Activated naive CD4-positive, alpha-beta T cell treated with Interleukin-2 at 50 U/mL for 16 hours (primary cell): ENCODE data around the gene DERL3.

Experiments
- DNase-seq: peaks from one replicate; pipeline ENCODE4 v3.0.0-alpha.2; 2020

Gene DERL3

GRCh38 chr22:23831261-23831660 lies 7.5 kb downstream of the DERL3 start:
- DNase-seq, result no peak

GRCh38 chr22:23829845-23830372 lies 8.9 kb downstream of the DERL3 start:
- no peak for DNase-seq

DNA sequence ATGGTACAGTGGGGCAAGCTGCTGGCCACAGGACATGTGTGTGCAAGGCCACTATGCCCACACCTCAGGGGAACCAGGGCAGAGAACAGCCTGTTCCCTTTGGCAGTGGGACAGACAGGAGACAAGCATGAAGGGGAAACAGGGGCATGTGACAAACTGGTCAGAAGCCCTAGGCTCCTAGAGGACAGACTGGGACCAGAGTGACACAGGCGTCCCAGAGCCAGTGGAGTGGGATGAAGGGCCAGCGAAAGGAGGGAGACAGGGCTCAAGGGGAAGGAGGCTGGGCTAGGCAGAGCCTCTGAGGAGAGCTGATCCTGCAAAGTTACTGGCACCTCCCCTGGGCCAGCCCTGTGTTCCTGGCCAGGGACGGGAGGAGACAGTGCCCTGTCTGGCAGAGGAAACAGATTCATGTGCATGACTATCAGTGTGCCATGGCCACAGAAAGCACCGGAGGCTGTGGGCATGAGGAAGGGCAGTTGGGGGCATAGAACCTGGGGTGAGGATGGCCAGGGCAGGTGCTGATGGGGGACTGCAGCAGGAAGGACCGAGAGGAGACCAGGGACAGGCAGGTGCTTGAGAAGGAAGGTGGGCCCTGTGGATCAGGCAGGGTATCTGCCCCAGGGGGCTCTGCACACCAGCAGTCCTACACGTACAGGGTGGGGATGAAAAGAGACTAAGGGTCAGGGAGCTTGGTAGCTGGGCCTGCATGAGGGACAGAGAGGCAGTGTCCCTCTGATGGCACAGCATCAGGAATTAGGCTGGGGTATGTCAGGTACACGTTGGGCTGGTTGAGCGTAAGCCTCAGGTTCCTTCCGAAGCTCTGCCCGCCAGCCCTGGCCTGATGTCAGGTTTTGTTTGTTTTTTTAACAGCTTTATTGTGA lies 9.8 kb downstream of the DERL3 start:
- DNase-seq, result no peak

DNA sequence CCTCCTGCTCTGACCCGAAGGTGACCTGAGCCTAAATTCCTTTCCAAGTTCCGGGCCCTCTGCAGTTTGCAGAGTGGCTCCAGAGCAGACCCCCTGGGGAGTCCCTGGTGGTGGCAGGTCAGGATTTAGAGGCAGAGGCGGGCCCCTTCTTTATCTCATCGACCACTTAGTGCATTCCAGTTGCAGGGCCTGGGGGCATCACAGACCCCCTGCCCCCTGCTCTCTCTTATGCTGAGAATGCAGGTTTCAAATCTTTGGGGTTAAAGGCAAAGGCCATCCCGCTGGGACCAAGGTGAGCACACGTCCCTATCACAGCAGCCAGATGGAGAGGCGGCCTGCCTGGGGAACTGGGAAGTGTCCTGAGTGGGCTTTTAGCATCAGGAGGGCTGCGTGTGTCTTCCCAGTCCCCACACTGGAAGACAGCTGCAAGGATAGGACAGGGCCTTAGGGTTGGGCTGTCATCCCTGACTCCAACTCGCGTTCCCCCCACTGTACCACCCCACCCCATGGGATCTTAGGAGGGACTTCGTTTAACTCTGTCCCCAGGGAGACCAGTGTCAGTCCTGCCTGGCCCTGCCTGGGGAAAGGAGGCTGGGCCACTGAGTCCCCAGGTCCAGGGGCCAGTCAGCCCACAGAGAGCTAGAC lies 11.3 kb downstream of the DERL3 start:
- DNase-seq, result no peak

- DNase-seq, result no peak
These were observed 12.1 kb downstream of the DERL3 start for GRCh38 chr22:23826510-23827350.

DNA sequence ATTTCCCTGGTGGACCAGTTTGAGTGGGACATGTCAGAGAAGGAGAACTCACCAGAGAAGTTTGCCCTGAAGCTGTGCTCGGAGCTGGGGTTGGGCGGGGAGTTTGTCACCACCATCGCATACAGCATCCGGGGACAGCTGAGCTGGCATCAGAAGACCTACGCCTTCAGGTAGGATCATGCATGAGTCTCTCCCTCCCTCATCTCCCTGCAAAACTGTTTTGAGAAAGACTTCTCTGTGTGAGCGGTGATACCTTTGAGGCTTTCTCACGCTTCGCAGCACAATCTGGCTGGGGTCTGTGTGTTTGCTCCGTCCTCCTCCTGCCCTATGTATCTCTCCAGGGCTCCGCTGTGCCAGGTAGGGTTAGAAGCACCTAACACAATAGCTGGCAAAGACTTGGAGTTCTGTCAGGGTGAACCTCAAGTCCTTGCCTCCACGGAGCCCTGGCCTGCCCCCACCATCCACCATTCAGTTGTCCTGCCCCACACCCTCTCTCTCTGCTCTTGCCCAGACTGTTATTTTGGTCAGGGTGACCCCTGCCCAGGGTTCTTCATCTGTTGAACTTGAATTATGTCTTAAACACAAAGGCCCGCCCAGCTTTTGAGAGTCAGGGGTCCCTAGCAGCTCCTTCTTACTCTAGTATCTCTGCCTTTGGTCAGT lies 13.4 kb downstream of the DERL3 start:
- no peak for DNase-seq

DNA sequence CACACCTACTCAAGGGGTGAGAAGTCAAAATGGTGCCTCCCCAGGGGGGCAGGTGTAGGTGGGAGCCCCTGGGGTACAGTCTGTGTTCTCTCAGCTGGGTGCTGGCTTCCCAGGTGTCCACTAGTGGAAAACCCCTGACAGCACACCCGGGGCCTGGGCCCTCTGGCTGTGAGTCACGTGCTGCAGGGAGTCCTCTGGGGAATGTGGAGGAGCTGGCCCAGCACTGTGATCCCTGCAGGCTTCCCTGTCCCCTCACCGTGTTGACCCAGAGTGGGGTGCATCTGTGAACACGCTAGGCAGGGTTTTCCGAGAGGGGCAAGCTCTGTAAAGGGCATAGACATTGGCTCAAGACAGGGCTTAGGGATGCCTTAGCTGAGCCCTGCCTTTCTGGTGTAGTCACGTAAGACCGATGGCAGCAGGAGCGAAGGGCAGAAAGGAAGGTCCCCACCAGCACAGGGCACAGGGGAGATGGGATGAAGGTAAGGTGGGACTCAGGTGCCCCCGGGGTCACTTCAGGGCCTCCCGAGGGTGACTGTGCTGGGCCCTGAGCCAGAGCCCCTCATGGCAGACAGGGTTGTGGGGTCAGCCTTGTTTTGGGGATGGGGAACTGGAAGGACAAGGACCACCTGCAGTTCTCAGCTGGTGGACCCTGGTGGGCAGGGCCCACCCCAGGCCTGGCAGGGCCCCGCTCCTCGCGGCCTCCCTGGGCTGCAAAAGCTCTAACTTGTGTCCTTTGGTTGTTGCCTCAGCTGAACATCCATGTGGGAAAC lies 14.1 kb downstream of the DERL3 start:
- DNase-seq, result no peak

GRCh38 chr22:23823331-23823791 lies 15.4 kb downstream of the DERL3 start:
- no peak for DNase-seq

- no peak for DNase-seq
These were observed 16.6 kb downstream of the DERL3 start for GRCh38 chr22:23822101-23822671.

- no peak for DNase-seq
These were observed 18.0 kb downstream of the DERL3 start for GRCh38 chr22:23820748-23821211.

DNA sequence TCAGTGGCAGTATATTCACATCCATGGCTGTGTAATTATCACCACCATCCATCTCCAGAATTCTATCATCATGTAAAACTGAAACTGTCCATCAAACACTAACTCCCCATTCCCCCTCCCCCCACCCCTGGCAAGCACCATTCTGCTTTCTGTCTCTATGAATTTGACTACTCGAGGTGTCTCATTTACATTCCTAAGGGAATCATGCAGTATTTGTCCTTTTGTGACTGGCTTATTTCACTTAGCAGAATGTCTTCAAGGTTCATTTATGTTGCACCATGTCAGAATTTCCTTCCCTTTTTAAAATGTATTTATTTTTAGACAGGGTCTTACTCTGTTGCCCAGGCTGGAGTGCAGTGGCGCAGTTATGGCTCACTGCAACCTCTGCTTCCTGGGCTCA lies 20.3 kb downstream of the DERL3 start:
- no peak for DNase-seq

DNA sequence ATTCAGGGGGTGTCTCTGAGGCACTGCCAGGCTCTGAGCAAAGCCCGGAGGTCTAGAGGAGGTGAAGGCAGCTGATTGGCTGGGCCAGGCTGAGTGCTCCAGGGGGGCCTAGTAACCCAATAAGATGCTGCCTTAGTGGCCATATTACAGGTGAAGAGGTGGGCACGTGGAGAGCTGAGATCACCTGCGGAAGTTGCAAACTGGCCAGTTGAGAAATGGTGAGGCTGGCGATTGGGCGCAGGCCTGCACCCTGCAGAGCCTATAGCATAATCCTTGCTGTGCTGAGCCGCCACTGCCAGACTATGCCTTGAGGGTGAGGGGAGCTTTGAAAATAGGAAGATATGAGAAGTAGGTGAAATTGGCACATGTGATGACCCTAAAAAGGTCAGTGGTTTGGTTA lies 21.7 kb downstream of the DERL3 start:
- DNase-seq, result no peak

DNA sequence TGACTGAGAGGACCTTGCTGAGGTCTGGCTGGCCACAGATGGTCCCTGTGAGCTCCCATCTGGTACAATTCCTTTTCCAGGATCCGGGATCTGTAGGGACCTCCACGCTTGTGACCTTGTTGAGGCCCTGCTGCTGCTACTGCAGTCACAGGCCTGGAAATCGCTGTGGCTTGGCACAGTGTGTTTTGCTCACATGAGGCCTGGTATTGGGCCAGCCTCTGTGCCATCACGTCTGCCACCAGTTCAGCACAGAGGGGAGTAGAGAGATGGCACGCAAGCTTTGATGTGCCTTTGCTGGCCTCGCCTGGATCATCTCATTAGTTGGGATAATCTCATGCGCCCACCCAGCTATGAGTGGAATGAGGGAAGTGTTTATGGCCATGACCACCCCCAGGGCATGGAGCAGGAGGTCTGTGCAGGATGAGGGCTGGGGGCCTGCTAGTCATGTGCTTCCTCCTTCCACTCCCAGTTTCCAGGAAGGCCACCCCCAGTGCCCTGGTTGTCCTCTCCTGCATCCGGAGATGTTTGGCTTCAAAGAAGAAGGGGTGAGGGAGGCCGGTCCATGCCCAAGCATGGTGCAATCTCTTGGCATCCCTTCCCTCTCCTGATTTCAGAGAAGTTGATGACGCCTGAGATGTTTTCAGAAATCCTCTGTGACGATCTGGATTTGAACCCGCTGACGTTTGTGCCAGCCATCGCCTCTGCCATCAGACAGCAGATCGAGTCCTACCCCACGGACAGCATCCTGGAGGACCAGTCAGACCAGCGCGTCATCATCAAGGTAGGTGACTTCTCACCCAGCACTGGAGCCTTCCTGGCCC lies 22.4 kb downstream of the DERL3 start:
- no peak for DNase-seq

DNA sequence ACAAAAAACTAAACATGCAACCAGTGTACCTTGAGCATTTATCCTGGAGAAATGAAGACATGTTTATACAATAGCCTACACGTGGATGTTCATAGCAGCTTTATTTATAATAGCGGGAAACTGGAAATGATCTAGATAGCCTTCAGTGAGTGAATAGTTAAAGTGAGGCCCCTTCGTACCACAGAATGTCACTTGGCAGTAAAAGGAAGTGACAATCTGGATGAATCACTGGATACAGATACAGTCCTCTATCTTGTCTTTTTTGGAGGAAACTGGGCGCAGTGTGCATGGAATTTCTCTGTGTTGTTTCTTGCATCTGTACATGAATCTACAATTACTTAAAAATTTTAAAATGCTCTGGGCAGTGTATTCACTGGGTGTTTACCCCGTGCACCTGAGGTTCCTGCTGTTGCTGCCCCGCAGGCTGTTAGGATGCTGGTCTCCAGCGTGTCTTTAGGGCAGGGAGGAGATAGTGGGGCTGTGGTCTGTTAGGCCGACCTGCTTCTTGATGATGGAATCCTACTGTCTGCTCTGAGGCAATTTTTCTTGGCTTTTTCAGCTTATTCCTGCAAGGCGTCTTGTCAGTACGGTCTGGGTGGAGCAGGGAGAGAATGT lies 23.2 kb downstream of the DERL3 start:
- no peak for DNase-seq

GRCh38 chr22:23812378-23812777 lies 26.4 kb downstream of the DERL3 start:
- DNase-seq, result no peak

- DNase-seq, result no peak
These were observed 32.0 kb downstream of the DERL3 start for GRCh38 chr22:23806837-23807236.

DNA sequence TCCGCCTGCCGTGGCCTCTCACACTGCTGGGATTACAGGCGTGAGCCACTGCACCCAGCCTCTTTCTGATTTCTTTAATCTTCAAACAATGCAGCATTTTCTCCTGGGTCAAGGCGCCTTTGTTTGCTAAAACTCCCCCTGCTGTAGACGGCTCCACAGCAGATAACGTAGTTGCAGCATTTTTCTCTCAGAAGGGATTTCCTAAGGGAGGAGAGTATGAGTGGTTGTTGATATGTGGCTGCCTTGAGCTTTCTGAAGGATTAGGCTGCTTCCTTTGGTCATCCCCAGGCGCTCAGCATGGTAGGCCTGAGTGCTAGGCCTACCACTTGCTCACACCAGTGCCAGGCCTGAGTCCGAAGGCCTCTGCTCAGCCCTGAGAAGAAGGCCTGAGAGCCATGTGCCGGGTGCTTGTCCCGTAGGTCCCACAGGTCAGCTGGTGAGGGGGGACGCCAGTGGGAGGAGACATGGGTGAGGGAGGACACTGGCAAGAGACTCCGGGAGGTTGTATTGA lies 34.0 kb downstream of the DERL3 start:
- DNase-seq, result no peak

- no peak for DNase-seq
These were observed 35.6 kb downstream of the DERL3 start for GRCh38 chr22:23803001-23803819.

DNA sequence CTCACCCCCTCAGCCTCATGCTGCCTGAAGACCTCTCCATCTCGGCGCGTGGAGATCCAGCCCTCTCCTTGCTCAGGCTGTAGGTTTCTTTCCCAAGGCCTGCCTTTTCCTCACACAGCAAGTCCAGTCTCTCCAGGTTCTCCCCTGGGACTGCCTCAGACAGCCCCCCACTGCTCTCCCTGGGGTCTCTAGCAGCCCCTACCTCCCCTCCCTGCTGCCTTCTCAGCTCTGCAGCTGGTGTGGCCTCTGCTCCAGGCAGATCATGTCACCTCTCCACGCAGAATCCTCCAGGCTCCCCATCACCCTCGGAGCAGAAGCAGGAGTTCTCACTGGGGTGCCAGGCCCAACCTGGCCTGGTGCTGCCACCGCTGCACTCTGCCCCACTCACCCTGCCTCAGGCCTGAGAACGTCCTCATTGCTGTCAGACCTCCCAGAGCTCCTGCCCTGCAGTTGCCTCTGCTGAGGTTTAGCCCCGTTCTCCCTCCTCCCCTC lies 36.9 kb downstream of the DERL3 start:
- no peak for DNase-seq
